ENCODE data around the gene LRRC38. TPM values are rescaled to one million over a fixed set of nuclear protein-coding genes. Genes with fewer than 3 reads are reported as not detected.
"Not testable (repeated sequence)": the region's sequence is repeated elsewhere in the genome, so short reads cannot be mapped to it uniquely, and the experiment has no call there.

The LRRC38 gene, protein sequence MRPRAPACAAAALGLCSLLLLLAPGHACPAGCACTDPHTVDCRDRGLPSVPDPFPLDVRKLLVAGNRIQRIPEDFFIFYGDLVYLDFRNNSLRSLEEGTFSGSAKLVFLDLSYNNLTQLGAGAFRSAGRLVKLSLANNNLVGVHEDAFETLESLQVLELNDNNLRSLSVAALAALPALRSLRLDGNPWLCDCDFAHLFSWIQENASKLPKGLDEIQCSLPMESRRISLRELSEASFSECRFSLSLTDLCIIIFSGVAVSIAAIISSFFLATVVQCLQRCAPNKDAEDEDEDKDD
- total RNA-seq (2014; rRNA removed; shearing (Covaris generic)) = not detected in 2 replicates

DNA sequence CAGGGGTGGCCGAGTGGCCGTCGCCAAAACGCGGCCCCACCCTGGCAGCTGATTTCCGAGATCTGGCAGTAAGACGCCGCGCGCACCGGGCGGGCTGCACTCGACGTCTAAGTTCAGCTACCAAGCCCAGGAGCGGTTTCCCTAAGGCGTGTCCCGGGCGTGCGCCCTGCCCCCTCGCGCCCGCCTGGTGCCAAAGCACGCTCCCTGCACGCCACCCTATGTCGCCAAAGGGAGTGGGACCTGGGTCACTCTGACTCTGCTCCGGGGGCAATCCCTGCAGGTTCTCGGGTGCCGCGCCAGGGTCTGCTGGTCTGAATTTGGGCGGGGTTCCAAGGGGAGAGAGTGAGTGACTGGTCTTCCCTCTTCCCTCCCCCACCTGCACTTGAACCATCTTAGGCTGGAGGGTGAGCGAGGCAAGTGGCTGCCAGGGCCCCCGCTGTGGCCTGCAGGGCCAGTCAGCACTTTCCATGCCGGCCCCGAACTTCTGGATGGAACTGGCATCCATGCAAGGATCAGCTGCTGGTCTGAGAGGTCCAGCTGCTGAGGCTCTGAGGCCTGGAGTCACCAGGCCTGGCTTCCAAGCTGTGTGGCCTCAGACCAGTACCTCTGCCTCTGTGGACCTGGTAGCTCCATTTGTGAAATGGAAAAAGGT is at the start of gene LRRC38:
Gene LRRC38 (minus strand): TSS at position 109 of the 652 bp plus-strand sequence. CDS start 410 bp downstream, outside the sequence.
- DNase-seq (ENCODE audit: low spot score) = no peak

DNA sequence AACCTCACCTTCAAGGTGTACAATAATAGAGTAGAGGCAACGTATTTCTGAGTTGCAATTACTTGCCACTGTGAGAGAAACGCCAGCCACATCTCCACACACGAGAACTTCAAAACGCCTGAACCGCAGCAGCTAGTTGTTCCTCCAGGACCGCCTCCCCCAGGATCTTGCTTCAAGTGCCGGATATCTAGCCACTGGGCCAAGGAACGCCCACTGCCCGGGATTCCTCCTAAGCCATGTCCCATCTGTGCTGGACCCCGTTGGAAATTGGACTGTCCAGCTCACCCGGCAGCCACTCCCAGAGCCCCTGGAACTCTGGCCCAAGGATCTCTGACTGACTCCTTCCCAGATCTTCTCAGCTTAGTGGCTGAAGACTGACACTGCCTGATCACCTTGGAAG is 49.2 kb upstream of the LRRC38 start:
- not testable (repeated sequence) for DNase-seq (ENCODE audit: low spot score)

DNA sequence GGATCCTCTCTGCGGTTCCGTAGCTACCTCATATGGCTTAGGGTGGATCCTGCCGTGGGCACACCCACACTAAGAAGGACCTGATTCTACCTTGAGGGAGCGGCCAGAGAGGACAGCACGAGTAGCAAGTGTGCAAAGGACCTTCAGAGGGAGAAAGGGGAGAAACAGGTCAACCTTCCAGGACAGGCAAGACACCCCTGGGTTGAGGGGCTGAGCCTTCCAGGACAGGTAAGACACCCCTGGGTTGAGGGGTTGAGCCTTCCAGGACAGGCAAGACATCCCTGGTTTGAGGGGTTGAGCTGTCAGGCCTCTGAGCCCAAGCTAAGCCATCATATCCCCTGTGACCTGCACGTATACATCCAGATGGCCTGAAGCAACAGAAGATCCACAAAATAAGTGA is 46.7 kb upstream of the LRRC38 start:
- no peak for DNase-seq (ENCODE audit: low spot score)

DNA sequence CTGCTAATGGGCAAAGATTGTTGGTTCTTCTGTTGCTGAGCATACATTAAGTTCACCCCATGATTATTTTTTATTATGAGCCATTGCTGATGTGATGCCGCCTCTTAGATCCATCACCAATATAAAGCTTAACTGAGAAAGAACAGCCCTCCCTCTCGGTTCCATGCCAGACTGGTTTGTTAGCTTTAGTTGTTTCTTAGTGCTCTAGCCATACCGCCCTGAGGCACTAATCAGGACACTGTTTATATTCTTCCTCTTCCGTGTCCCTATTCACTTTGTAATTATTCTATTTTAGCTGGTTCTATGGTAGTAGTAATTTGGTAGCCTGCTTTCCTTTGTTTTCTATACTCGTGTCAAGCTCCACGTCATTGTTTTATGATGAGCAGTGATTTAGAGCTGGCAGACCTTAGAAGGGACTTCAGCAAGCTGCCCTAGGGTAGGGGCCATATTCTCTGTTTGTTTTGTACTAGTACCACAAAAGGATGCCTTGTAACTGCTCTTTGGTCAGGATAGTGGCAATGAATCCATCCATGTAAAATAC is 42.5 kb upstream of the LRRC38 start:
- DNase-seq (ENCODE audit: low spot score) = no peak

DNA sequence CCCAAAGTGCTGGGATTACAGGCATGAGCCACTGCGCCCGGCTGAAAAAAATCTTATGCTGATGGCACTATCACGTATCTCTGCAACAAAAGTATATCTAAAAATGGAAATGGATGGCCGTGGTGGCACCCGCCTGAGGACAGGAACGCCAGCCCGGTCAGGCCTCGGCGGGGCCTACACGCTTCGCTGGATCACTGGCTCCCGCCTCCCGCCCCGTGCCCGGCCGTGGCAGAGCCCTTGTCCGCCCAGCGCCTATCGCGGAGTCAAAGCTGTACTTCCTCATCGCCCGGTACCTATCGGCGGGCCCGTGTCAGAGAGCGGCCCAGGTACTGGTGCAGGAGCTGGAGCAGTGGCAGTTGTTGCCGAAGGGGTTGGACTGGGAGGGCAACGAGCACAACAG is 41.0 kb upstream of the LRRC38 start:
- no peak for DNase-seq (ENCODE audit: low spot score)

DNA sequence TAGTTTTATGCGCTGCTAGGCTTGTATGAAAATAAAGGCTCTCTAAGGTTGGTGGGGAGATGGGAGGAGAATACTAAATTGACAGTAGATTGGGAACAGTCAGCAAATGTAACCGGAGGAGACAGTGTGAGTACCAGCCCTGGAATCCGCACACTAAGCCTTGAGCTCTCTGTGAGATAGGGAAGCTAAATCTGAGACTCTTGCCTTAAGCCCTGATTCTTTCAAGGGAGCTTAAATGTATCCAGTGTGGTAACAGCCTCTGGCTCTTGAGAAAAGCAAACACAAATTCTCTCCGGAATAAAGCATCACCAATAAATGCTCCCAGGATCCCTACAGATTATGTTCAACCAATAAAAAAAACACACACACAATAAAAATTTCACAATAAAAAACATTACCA is 36.9 kb upstream of the LRRC38 start:
- no peak for DNase-seq (ENCODE audit: low spot score)

DNA sequence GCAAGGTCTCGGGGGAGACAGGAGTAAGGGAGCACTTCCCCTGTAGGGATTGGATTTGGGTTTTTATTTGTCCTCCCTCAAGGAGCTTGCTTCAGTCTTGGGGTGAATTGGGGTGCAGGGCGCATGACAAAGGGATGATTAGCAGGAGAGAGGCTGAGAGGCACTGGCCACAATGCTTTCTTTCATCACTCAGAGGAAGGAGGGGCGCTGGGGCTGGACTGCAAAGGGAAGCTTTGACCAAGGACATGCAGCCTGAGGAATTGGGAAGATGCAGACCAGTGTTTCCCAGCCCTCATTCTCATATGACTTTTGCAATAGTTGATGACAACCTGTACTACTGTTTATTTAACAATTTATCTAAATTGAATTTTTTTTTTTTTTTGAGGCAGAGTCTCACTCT is 35.7 kb upstream of the LRRC38 start:
- DNase-seq (ENCODE audit: low spot score) = no peak

DNA sequence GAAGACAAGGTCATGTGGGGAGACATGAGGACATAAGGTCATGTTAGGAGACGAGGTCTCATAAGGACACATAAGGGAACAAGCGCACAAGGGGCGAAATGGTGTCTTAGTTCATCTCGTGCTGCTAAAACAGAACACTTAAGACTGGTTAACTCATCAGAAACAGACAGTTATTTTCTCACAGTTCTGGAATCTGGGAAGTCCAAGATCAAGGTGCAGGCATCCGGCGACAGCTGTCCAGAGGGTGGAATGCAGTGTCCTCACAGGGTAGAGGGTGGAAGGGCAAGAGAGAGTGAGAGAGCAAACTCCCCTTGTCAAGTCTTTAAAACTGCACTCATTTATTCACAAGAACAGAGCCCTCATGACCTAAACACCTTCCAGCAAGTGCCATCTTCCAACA is 35.2 kb upstream of the LRRC38 start:
- DNase-seq (ENCODE audit: low spot score) = no peak

DNA sequence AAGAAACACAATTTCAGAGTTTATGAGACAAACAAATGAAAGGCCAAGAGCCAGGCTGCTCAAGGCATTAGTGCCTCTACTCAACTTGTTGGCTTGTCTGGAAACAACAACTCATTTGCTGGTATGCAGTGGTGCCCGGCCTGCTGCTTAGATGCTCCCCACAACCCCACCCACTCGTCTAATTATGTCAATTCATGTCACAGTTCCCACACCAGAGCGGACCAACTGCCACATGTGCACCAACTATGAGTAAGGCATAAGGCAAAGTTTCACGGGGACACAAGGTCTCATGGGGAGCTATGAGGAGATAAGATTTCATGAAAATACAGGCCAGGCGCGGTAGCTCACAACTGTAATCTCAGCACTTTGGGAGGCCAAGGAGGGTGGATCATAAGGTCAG is 34.5 kb upstream of the LRRC38 start:
- no peak for DNase-seq (ENCODE audit: low spot score)

DNA sequence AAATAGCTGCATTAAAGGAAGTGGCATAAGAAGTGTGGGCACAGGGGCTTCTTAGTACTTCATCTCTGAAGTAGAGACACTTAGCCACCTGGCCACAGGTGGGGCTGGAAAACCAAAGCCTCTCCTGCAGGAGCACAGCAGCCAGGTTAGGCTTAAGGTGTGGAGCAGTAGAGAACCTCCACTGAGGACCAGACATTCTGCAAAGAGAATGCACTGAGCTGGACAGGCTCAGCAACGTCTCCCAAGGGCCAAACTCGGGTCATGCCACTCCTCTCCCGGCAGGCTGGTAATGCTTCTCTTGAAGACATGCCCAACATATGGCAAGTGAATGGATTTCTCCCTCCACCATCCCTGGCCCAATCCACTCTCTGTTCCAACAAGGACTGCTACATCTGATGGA is 33.0 kb upstream of the LRRC38 start:
- no peak for DNase-seq (ENCODE audit: low spot score)

DNA sequence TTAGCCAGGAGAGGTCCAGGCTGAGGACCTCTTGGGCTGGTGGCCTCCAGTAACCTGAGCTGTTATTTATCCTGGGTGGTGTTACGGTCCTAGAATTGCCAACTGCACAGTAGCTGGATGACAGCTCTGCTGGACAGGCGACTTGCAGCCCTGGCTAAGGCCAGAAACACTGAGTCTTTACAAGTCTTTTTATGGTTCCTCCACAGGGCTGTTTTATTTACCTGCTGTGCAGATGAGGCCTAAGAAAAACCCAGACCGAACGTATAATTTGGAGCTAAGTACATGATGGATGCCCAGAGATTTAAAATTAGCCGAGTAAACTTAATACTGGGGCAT is 30.4 kb upstream of the LRRC38 start:
- no peak for DNase-seq (ENCODE audit: low spot score)

DNA sequence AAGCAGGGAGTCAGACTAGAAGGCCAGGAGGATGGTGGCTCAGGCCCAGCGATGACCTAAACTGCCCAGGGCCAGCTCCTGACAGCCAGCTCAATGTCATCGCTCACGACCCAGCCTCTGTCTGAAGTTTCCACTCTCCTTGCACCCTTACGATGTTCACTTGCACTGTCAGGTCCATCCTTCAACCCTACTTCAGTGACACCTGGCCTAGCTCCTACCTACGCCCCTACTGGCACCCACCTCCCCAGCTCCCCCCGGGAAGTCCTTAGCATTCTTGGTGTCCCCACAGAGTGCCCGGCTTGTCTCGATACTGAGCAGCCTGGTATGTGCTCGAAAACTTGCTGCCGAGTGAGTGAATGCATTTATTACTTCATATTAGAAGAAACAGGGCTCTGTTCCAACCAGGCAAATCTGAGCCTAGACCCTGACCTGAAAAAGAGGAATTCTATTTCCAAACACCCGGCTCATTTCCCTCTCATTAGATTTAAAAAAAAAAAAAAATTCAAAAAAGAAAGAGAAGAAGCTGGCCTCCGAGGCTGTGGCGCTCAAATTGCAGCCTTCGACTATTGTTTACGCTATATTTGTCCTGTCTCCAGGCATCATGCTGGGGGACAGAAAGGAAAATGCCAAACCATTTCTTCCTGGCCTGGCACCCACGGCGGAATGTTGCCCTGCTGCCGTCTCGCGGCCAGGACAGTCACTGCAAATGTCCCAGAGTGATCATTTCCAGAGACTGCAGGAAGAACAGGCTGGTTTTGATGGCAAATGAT is 29.8 kb upstream of the LRRC38 start:
- peak; percentile 0 for DNase-seq (ENCODE audit: low spot score)

DNA sequence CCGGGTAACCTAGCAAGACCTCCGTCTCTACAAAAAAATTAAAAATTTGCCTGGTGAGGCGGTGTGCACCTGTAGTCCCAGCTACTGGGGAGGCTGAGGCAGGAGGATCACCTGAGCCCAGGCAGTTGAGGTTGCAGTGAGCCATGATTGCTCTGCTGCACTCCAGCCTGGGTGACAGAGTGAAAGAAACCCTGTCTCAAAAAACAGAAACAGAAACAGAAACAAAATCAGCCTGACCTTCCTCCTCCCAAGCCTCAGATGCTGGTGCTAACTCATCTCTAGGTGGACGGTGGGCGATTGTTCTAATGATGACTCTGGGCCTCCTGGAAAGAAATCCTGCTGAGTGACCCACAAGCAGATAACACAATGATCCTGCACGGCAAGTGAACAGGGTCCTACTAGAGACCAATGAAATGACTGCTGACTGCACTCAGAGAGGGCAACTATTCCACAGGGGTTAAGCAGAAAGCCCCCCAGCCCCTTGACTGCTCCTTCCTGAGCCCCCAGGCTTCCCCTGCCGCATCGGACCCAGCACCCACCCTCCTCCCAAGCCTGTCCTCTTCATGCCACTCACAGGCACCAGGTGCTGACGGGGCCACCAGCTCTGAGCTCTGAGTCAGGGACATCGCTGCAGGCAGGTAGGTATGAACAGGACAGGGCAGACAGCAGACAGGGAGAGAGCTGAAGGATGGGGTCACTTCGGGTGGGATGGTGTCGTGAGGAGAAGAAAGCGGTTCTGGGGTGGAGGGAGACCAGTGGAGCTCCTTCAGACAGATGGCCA is 27.8 kb upstream of the LRRC38 start:
- DNase-seq (ENCODE audit: low spot score) = no peak

DNA sequence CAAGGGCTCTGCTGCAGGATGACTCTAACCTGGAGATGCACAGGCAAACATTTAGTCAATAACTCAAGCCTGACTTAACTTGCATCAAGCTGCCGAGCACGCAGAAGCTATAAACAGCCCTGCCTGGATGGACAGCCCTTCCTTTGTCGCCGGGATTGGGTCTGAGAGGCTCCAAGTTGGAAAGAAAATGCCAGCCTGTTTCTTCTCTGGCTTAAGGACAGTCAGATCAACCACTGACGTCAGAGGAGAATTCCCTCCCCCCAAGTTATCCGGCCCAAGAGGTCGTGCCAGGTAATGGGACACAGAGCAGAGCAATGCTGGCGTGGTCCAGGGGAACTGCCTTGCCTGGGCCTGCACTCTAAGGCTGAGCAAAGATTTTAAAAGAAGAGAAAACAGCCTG is 27.1 kb upstream of the LRRC38 start:
- DNase-seq (ENCODE audit: low spot score) = no peak

DNA sequence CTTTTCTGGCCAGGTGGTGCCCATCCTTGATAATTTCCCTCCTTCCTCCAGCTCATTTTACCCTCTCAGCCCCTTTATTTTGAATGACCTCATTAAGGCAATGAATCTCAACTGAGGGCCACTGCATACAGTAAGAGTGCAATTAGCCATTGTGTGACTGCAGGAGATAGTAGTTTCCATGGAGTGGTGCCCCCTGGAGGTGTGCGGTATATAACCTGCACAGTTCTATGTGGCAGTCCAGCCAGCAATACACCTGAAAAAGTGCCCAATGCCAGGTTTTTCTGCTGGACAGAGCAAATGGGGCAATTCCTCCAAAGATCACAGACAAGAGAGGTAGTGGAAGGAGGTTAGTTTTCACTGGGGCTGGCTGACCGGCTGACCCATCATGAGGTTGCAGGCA is 25.9 kb upstream of the LRRC38 start:
- no peak for DNase-seq (ENCODE audit: low spot score)

DNA sequence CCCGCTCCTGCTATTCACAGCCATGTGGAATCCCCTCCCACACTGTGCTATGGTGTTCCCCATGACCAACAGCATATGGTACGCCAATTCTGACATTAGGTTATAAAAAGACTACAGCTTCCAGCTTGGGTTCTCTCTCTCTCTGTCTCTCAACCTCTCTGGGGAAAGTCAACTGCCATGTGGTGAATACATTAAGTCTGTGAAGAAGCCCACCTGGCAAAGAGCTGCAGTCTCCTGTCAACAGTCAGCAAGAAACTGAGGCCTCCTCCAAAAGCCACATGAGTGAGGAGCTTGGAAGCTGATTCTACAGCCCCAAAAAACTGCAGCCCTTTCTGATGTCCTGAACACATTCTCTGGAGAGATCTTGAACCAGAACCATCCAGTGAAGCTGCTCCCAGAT is 25.0 kb upstream of the LRRC38 start:
- DNase-seq (ENCODE audit: low spot score) = no peak

DNA sequence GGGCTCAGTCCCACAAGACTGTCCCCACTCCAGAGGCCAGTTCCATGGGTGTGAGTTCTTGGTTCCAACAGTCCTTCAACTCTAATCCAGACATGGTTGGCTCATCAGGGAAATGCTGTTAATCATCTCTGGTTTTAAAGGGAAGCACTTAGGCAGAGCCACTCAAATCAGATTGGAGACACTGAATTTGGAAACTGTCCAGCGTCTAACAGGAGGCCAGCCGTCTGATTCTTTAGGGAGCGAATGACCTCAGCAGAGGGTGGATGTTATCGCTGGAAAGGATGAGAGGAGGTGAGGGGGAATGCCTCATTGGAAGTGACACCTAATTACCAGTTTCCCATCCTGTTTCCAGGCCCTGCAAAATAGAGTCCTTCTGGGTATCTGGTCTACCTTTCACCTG is 22.8 kb upstream of the LRRC38 start:
- DNase-seq (ENCODE audit: low spot score) = no peak

DNA sequence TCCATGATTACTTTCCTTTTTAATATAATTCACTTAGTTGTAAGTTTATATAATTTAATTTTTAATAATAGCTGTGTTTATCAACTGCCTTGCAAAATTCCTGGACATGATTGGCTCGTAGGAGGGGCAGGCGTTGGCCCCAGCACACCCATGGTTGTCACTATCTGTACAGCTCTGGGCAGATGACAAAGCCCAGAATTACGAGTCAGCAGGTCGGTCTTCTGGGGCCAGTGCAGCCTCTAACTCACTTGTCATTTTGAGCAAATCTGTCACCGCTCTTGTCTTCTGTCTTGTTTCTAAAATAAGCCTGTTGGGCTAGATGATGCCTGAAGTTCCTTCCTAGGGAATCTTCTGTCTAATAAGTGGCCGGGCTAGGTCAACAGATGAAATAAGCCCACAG is 21.4 kb upstream of the LRRC38 start:
- DNase-seq (ENCODE audit: low spot score) = no peak

DNA sequence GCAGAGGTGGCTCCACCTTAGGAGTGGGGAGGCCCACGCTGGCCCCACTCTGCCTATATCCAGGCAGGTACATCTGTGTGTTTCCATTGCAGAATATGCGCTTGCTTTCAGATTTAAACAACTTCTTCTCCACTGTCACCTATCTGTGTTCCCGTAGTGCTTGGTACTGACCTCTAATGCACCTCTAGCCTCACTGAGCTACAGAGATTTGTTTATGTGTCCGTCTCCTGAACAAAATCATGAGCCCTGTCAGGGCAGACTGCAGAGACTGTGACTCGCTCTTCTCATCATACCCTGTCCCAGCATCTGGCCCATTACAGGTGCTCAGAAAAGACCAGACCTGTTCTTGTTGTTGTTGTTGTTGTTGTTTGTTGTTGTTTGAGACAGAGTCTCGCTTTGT is 14.5 kb upstream of the LRRC38 start:
- DNase-seq (ENCODE audit: low spot score) = no peak

DNA sequence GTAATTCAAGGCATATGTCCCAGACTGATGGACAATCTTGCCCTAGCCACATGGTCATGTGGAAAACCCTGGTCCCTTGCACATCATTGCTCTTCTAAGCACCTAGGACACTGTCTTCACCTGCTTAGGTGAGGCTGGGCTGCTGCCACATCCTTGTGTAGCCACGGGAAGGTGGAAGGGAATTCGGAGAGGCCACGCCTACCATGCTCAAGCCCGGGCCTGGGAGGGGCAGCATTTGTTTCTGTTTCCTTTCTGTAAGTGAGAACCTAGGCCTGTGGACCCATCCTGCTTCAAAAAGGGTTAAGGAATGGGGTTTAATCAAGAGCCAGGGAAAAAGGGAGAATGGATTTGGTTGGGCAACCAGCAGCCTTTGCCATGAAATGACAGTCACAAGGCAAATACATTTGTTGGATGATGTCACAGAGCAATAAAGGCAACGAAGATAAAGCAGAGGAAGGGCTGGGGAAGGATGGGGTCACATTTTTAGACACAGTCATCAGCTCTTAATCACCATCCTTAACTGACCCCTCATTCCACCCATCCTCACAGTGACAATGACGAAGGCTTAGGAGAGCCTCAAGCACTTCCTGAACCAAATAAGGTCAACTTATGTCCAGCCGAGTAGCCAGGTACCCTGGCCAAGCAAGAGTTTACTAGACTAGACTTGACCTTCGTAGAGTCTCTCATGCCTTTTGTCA is 10.1 kb upstream of the LRRC38 start:
- DNase-seq (ENCODE audit: low spot score) = no peak

DNA sequence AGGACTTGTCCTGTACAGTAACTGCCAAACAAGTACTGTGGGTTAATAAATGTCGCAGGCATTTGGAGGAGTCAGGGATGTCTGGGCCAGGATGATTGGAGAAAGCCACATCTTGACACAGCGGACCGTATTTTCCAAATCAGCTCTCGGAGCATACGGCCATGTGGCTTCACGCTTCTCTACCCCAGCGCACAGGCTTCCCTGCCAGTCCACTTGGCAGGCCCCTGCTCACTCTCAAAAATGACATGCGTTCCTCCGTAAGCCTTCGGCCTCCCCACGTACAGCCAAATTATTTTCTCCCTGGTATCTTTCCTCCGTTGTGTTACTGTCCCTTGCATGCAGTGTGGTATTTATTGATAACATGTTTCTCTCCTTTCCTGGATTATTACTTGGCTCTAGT is 7.2 kb upstream of the LRRC38 start:
- DNase-seq (ENCODE audit: low spot score) = no peak
